ENCODE data around the gene CACNA1I. TPM values are rescaled to one million over a fixed set of nuclear protein-coding genes. Genes with fewer than 3 reads are reported as not detected.

The CACNA1I gene
- total RNA-seq, 1 donor = not detected

DNA sequence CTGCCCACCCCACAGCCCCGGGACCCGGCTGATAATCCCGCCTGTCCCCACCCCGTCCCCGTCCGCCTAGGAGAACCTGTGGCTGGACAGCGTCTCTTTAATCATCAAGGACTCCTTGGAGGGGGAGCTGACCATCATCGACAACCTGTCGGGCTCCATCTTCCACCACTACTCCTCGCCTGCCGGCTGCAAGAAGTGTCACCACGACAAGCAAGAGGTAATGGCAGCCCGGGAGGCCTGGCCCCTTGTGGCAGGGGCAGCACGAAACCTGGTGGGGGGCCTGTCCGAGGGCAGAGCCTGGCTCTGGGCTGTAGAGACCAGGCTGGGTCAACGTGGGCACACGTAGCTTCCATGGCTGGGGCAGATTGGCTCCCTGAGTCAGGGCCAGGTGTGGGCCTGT is 109.1 kb downstream of the CACNA1I start:
- TF ChIP-seq, protein P1, sequence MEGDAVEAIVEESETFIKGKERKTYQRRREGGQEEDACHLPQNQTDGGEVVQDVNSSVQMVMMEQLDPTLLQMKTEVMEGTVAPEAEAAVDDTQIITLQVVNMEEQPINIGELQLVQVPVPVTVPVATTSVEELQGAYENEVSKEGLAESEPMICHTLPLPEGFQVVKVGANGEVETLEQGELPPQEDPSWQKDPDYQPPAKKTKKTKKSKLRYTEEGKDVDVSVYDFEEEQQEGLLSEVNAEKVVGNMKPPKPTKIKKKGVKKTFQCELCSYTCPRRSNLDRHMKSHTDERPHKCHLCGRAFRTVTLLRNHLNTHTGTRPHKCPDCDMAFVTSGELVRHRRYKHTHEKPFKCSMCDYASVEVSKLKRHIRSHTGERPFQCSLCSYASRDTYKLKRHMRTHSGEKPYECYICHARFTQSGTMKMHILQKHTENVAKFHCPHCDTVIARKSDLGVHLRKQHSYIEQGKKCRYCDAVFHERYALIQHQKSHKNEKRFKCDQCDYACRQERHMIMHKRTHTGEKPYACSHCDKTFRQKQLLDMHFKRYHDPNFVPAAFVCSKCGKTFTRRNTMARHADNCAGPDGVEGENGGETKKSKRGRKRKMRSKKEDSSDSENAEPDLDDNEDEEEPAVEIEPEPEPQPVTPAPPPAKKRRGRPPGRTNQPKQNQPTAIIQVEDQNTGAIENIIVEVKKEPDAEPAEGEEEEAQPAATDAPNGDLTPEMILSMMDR (IDR thresholded peaks at IDR 0.05; ENCODE audit: insufficient read depth, low read depth, low read length) = no peak
- DNase-seq (ENCODE audit: low read depth) = no peak
- H3K4me3 ChIP-seq (ENCODE audit: low read depth, low read length) = no peak overlapping the region

DNA sequence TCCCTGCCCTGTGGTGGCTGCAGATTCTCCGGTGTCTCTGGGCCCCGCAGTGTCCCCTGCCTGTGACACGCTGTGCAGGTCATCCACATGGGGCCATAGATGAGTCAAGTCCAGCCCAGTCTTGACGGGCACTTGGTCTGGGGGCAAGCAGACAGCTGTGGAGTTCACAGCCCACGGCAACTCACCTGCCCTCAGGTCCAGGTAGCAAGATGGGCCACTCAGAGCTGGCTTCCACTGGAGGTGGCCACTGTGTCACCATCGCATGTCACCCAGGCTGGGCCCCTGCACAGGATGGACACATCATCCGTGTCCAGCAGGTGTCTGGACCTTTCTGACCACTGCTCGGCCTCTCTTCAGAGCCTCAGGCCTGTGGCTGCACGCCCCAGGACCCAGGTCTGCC is 109.9 kb downstream of the CACNA1I start:
- no peak for DNase-seq (ENCODE audit: low read depth)
- TF ChIP-seq, protein P1 (IDR thresholded peaks at IDR 0.05; ENCODE audit: insufficient read depth, low read depth, low read length) = no peak
- H3K4me3 ChIP-seq (ENCODE audit: low read depth, low read length) = no peak overlapping the region

DNA sequence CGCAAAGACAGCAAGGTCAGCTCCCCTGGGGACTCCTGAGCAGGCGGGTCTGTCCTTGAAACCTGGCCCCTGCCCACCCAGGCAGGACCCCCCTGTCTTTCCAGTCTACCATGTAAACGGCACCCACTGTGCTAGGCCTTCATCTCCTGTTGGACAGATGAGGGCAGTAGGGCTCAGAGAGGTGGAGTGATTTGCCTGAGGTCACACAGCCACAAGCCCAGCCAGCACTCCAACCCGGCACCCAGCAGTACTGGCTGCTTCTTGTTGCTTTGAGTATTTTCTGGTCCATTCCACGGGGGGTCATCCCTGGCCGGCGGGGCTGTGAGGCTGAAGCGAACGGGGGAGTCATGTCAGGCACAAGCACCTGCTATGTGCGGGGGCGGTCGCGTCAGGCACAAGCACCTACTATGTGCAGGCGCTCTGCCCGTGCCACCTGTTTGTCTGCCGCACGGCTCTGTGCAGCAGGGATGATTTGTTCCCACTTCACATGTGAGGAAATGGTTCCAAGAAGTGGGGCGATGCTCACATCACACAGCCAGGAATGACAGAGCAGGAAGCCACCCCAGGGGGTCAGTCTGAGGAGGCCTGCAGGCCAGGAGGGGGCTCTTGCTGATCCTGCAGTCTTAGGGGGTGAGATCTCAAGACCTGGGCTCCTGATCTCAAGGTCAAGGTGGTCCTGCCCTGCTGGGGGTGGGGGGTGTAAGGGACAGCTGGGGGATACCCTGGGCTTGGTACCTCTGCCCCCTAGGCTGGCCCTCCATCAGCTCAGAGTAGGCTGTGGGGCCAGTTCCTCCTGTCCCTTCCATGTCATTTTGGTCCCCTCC is 110.7 kb downstream of the CACNA1I start:
- no peak overlapping the region for H3K4me3 ChIP-seq (ENCODE audit: low read depth, low read length)
- no peak for DNase-seq (ENCODE audit: low read depth)
- TF ChIP-seq, protein P1 (IDR thresholded peaks at IDR 0.05; ENCODE audit: insufficient read depth, low read depth, low read length) = no peak

GRCh38 chr22:39682994-39683393 is 112.4 kb downstream of the CACNA1I start:
- no peak for DNase-seq (ENCODE audit: low read depth)
- TF ChIP-seq, protein P1 (IDR thresholded peaks at IDR 0.05; ENCODE audit: insufficient read depth, low read depth, low read length) = no peak
- no peak overlapping the region for H3K4me3 ChIP-seq (ENCODE audit: low read depth, low read length)

GRCh38 chr22:39683639-39684038 is 113.1 kb downstream of the CACNA1I start:
- no peak overlapping the region for H3K4me3 ChIP-seq (ENCODE audit: low read depth, low read length)
- DNase-seq (ENCODE audit: low read depth) = no peak
- TF ChIP-seq, protein P1 (IDR thresholded peaks at IDR 0.05; ENCODE audit: insufficient read depth, low read depth, low read length) = no peak

- TF ChIP-seq, protein P1 (IDR thresholded peaks at IDR 0.05; ENCODE audit: insufficient read depth, low read depth, low read length) = no peak
Observed at GRCh38 chr22:39684702-39685281, 114.2 kb downstream of the CACNA1I start.

More at GRCh38 chr22:39684702-39685281, 114.2 kb downstream of the CACNA1I start:
- H3K4me3 ChIP-seq (ENCODE audit: low read depth, low read length) = no peak overlapping the region
- no peak for DNase-seq (ENCODE audit: low read depth)

Measured in fibroblast of villous mesenchyme (primary cell).